Hematopoietic multipotent progenitor cell treated with erythropoietin and hydrocortisone succinate and interleukin-3 and kit ligand, for 6 days (in vitro differentiated cells): ENCODE measurements around the gene RAB3A.
"Not testable (repeated sequence)": the region's sequence is repeated elsewhere in the genome, so short reads cannot be mapped to it uniquely, and the experiment has no call there.

Experiments
- DNase-seq: peaks from one replicate; pipeline ENCODE4 v3.0.0-alpha.2; 2015

Gene RAB3A

DNA sequence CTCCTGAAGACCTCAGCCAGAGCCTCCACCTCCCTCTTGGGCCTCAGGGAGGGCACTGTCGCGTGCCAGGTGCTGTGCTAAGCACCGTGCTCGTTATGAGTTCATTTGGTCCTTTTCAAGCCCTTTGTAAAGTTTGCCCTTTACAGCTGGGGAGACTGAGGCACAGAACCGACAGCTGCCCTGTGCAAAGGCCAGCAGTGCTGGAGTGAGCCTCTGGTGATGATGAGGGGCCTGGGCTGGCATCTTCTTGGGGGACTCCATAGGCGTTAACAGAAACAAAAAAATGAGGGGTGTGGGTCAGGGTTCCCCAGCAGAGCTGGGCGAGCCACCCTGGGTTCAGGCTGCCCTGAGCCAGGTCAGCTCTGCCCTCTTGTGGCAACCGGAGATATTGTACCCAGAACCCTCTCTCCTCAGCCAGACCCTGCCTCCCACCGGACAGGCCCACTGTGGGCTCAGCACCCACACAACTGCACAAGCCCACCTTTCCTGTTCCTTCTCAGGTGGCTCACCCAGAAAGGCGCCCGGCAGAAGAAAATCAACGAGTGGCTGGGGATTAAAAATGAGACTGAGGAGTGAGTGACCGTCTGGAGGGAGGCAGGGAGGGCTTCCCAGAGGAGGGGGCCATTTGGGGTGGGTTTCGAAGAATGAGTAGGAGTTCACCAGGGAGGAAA, 35.7 kb downstream of the RAB3A start:
- peak; percentile 85 for DNase-seq

DNA sequence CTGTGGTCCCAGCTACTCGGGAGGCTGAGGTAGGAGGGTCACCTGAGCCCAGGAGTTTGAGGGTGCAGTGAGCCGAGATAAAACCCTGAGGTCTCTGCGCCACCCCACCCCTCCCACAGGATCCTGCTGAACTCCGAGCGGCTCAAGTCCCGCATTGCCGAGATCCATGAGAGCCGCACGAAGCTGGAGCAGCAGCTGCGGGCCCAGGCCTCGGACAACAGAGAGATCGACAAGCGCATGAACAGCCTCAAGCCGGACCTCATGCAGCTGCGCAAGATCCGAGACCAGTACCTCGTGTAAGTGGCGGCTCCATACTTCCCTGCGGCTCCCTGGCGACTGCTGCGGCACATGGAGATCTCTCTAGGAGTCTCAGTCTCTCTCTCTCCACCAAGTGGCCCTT, 36.8 kb downstream of the RAB3A start:
- no peak for DNase-seq

DNA sequence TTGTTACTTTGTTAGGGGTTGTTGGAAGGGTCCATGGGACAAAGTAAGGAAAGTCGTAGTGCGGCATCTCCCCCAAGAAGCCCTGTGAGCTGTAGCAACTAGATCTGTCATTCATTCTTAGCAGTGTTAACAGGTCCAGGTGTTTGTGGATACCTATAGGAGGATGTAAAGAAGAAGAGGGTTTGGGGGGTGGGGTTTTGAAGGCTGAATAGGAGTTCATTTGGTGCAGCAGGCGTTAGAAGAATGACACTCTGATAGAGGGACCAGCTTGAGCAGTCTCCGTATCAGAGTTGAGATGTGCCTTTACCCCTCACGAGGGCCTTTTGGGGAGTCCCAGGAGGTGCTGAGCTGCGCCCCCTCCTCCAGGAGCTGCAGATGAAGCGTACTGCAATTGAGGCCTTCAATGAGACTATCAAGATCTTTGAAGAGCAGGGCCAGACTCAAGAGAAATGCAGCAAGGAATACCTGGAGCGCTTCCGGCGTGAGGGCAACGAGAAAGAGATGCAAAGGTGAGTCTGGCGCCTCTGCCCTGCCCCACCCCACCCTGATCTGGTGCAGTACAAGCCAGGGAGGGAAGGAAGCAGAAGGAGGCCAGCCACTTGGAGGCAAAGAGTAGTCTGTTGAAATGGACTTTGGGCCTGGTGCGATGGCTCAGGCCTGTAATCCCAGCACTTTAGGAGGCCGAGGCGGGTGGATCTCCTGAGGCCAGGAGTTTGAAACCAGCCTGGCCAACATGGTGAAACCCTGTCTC, 37.9 kb downstream of the RAB3A start:
- DNase-seq, result no peak

DNA sequence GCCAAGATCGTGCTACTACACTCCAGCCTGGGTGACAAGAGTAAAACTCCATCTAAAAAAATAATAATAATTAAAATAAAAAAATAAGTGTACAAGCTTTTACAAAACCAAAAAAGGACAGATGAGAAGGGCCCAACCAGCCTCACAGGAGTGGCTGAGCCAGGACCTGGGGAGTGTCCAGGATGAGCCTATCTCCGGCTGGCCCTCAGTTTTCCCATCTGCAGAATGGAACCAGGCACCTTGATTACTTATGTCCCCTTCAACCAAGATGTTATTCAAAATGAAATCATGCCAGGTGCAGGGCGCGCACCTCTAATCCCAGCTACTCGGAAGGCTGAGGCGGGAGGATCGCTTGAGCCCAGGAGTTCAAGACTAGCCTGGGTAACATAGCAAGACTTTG, 39.8 kb downstream of the RAB3A start:
- no peak for DNase-seq

DNA sequence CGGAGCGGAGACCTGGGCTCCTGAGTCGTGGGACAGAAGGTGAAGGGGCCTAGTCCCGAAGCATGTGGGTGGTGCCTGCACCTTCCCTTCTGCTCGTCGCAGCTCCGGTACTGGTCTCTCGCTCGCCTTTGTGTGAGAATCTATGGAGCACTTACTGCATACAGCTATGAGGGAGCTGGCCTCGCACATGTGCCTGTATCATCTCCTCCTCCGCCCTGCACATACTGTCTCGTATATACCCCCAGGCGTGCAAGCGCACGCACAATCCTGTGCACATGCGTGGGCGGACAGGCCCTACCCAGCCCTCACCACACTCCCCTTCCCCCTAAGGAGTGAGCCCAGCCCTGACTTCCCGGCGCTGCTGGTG, 42.2 kb downstream of the RAB3A start:
- no peak for DNase-seq

DNA sequence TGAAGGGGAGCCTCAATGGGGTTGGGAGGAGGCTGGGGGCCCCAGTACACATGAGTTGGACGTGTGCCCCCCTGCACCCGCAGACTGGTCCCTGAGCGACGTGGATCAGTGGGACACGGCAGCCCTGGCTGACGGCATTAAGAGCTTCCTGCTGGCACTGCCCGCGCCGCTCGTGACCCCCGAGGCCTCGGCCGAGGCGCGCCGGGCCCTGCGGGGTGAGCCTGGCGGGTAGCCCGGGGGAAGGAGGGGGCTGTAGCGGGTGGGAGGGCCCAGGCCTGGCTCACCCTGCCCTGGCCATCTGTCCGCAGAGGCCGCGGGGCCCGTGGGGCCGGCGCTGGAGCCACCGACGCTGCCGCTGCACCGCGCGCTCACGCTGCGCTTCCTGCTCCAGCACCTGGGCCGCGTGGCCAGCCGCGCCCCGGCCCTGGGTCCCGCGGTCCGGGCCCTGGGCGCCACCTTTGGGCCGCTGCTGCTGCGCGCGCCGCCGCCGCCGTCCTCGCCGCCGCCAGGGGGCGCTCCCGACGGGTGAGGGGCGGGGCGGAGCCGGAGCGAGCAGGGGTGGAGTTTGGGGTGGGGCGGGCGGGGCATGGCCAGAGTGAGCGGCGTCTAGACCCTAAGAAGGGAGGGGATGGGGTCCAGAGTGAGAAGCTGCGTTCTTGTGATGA, 42.7 kb downstream of the RAB3A start:
- peak; percentile 79 for DNase-seq

DNA sequence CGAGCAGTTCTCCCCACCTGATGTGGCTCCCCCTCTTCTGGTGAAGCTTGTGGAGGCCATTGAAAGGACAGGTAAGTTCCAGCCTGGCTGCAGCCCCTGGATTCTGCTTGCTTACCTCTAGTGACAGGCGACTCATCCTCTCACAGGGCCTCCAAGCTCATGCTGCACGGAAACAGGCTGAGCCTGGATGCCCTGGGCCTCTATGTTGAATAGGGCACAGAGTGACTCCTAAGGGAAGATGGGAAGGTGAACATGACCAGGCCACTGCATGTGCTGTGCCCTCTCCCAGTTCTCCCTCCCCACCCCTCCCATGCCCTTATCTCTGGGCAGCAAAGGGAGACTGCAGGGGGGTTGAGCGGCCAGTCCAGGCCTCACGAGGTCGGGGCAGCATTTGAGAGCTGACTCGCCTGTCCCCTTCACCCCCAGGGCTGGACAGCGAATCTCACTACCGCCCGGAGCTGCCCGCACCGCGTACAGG, 43.3 kb downstream of the RAB3A start:
- peak; percentile 82 for DNase-seq

DNA sequence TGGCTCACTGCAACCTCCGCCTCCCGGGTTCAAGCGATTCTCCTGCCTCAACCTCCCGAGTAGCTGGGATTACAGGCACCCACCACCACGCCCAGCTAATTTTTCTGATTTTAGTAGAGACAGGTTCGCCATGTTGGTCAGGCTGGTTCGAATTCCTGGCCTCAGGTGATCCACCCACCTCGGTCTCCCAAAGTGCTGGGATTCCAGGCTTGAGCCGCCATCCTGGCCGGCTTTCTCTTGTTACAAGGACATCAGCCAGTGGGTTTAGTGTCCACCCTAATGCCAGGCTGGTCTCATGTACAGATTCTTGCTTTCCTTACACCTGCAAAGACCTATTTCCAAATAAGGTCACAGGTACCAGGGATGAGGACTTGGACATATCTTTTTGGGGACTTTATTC, 44.0 kb downstream of the RAB3A start:
- no peak for DNase-seq

DNA sequence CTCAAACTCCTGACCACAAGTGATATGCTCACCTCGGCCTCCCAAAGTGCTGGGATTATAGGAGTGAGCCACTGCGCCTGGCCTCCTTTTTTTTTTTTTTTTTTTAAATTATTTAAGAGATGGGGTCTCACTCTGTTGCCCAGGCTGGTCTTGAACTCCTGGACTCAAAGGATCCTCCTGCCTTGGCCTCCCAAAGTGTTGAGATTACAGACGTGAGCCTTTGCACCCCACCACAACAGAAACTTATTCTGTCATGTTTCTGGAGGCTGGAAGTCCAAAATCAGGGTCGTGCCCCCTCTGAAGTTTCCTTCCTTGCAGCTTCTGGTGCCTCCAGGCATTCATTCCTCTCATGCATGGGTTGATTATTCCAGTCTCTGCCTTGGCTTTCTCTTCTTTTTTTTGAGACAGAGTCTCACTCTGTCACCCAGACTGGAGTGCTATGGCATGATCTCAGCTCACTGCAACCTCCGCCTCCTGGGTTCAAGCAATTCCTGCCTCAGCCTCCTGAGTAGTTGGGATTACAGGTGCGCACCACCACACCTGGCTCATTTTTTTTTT, 44.7 kb downstream of the RAB3A start:
- not testable (repeated sequence) for DNase-seq

DNA sequence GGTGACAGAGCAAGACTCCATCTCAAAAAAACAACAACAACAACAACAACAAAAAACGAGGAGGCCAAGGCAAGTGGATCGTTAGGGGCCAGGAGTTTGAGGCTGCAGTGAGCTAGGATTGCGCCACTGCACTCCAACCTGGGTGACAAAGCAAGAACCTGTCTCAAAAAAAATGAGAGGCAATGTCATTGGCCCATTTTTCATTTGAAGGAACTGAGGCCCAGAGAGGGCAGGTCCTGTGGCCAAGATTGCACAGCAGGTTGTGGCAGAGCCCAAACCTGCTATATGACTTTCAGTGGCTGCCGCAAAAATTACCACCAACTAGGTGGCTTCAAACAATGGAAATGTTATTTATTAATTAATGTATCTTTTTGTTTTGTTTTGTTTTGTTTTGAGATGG, 45.4 kb downstream of the RAB3A start:
- DNase-seq, result no peak

DNA sequence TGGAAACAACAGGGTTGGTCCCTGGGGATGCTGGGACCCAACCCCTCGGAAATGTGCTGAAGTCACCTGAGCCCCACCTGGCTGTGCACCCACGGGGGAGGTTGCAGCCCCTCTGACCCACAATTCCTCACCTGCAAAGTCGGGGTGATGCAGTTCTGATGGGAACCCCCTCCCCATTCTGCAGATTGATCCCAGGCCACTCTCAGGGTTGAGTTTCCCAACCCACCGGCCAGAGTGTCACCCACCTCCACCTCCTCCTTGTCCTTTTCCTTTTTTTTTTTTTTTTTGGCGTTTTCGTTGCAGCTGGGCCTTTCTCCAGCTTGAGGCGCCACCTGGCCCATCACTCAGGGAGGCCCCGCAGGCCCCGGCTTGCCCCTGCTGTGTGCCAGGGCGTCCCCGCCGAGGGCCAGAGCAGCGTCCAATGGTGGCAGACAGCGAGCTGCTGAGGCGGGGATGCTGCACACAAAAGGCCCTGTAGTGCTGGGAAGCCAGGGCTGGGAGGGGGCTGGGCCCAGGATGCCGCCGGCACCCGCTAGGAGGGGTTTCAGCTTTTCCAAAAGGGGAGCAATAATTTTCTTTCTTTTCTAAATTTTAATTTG, 46.3 kb downstream of the RAB3A start:
- peak; percentile 52 for DNase-seq

DNA sequence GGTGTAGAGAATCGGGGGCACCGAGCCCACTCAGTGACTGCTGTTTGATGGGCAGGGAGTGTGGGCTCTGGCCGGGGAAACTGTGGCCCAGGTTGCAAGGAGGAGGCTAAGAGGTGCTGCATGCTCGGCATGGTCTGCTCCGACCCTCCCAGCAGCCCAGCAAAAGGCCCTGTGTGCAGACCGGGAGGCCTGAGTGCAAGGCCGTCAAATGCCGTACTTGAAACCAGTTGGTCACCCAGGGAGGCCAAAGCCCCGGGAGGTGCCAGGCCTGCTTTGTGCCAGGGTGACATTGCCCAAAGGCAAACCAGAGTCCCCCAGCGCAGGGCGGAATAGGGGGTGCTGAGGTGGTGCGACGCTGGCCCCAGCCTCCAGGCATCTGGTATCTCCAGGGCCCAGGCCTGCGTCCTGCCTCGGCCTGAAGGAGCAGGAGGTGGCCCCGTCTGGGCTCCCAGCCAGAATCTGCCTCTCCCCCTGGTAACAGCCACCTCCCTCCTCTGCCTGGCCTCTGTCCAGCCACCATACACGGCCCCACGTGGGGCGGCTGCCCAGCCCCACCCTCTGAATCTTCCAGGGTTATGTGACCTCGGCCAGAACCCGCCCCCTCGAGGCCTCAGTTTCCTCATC, 46.9 kb downstream of the RAB3A start:
- DNase-seq, result peak; percentile 98

DNA sequence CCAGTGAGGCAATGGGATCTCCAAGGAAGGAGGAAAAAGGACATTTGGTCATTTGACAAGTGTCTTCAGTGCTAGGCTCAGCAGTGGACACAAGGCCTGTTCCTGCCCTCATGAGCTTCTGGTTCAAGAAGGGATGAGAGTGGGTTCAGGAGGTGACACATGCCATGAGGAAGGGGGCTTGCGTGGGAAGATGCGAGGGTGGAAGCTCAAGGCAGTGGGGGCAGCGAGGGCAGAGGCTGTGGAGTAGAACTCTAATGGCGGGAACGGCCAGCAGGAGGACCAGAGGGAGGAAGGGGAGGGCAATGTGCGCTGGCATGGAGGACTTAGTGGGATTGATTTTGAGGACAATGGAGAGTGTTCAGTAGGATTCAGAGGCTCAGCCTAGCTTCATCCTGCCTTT, 47.6 kb downstream of the RAB3A start:
- DNase-seq, result no peak

DNA sequence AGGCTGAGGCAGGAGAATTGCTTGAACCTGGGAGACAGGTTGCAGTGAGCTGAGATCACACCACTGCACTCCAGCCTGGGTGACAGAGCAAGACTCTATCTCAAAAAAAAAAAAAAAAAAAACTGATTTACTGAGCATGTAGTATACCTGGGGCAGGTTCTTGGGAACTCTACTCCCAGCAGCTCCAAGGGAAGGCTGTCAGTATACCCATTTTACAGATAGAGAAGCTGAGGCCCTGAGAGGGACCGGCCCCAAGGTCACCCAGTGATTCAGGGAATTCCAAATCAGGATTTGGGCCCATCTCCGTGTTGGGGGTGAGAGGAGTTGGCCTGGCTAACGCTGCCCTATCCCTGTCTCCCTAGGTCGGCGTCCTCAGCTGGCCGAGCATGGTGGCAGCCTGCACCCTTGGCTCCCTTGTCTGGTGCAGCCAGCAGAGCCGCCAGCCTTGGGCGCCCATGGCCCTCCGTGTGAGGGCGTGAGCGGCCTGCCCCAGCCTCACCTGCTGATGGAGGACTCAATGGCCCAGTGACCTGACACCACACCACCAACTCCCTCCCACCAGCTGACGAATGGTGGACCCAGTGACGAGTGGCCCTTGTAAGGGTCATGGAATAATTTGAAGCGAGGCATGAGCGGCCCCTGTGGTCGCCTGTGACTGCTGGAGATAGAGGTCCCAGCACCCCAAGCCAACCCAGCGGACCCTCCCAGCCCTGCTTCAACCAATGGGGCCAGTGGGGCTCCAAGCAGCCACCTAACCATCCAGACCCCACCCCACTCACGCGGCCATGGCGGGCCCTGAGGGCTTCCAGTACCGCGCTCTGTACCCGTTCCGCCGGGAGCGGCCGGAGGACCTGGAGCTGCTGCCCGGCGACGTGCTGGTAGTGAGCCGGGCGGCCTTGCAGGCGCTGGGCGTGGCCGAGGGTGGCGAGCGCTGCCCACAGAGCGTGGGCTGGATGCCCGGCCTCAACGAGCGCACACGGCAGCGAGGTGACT, 48.5 kb downstream of the RAB3A start:
- DNase-seq, result no peak

DNA sequence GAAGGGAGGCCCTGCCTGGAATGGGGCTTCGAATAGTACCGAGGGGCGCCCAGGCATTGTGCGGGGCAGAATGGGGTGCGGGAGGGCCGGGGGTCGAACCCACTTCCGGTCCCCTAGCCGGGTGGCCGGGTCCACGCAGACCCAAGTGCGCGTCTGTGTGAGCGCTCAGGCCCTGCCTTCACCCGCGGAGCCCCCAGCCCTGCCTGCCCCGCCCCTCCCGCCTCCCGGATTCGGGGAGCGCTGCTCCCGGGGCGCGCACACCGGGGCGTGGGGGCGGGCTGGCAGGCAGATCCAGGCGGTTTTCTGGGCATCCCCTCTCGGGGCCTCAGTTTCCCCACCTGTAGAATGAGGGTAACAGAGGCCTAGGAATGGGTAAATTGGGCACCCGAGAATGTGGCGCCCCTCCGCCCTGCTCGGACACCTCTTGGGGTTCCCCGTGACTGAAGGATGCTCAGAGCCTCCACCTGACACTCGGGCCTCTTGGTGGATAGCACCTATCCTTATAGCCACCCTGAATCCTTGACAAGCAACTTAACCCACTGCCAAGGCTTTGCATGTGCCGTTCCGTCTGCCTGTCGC, 50.2 kb downstream of the RAB3A start:
- no peak for DNase-seq

DNA sequence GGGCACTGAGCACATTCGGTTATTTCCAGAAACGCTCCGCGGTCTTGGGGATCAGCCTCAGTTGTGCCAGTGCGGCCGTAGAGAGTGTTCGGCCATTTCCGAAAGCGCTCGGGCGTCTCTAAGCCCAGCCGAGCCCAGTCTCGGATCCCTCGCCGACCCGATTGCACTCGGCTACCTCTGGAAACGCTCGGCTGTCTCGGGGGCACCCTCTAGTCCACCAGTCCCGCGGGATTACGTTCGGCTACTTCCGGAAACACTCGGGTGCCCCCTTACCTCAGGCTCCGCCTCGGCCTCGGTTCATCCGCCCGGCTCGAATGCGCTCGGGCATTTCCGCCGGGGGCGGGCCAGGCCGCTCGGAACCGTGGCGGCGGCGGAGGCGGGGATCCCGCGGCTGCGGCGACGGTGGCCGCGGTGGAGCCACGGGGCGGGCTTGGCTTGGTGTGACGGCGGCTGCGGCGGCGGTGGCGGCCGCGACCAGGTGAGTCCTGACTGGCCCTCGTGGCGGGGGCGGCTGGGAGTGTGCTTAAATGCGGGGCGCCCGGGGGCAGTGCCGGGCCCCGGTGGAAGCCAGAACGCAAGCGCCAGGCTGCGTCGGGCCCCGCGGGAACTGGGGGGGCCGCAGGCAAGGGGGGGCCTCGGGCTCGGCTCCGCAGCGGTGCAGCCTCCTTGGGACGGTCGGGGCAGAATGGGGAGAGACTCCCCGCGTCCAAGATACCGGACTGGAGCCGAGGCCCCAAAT, 50.9 kb downstream of the RAB3A start, which contains the start of gene PIK3R2:
Gene PIK3R2 (plus strand): TSS at position 347 of the 739 bp plus-strand sequence. CDS start 2,717 bp downstream, outside the sequence.
- peak; percentile 99 for DNase-seq

DNA sequence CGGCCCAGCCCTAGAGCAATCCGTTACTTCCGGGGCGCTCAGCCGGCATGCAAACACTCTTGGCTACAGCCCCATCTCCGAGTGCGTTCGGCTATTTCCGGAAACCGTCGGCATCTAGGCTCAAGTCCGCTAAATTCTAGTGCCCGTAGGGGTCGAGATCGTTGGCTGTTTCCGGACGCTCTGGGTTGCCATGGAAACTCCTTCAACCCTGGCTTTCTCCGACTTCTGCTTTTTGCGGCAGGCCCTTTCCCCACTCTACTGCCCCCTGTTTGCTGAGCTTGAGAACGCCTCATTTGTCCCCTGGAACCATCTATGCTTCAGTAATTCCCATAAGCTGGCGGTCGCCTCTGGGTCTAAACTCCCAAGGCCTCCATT, 51.4 kb downstream of the RAB3A start:
- peak; percentile 100 for DNase-seq

DNA sequence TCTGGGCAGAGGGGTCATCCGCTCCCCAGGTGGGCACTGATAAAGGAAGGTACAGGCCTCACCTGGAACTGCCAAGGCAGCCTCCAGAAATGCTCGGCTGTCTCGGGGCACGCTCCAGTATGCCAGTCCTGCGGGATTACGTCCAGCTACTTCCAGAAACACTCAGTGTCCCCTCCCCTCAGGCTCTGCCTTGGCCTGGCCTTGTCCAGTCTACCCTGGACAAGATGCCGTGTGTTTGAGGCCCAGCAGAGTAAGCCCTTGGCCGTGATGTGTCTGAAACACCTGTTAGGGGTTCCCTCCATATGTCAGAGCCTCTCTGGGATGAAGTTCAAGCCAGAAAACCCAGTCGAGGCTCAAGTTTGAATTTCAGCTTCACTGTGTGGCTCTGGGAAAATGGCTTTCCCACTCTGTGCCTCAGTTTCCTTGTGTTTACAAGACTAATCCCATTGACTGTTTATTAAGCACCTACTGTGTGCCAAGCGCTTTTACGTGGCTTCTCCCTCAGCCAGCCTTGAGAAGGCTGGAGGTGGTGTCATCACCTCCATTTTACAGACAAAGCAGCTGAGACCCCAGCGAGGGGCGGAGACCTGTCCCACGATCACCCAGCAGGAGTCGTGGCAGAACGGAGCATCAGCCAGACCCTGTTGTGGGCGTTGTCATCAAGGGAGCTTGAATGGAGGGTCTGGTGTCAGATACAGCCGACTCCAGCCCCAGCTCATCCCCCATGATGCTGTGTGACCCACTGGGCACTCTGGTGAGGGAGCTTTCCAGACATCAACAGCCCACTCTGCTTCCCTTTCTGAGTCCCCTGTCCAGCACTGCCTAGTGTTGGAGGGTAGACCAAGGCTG, 52.8 kb downstream of the RAB3A start:
- DNase-seq, result no peak

DNA sequence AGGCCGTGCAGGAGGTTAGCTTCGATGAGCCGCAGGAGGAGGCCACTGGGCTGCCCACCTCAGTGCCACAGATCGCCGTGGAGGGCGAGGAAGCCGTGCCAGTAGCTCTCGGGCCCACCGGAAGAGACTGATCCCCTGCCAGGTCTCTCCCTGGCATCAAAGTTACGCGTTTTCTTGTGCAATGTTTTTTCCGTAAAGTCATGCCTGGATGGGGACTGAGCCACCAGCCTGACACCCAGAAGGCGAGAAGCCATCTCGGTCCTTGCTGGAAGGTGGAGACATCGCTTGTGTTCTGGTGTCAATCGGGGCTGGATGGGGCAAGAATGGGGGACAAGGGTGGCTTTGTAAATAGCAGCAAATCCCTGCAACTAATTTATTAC, 54.3 kb downstream of the RAB3A start:
- DNase-seq, result no peak
